IPS-20b (cell line): ENCODE results near the gene GATA6.

Experiments
- H3K27ac ChIP-seq: one replicate; pipeline ENCODE4 v1.5.1; 2013; ENCODE audit warnings: low read length
- H3K27me3 ChIP-seq: 2 replicates; pipeline ENCODE4 v1.6.1; 2013; ENCODE audit warnings: mild to moderate bottlenecking, low read length, inconsistent platforms; ENCODE audit not compliant: insufficient read depth
- H3K36me3 ChIP-seq: 2 replicates; pipeline ENCODE4 v1.6.1; 2013; ENCODE audit warnings: low read depth, mild to moderate bottlenecking, inconsistent platforms, low read length, moderate library complexity; ENCODE audit not compliant: insufficient read depth
- H3K4me1 ChIP-seq: 2 replicates; pipeline ENCODE4 v1.6.1; 2013; ENCODE audit warnings: mild to moderate bottlenecking, control low read depth, inconsistent platforms, low read length, moderate library complexity; ENCODE audit not compliant: insufficient read depth
- H3K4me3 ChIP-seq: 2 replicates; pipeline ENCODE4 v1.5.1; 2013; ENCODE audit warnings: mild to moderate bottlenecking, low read length, inconsistent platforms
- H3K9ac ChIP-seq: 2 replicates; pipeline ENCODE4 v1.6.1; 2013; ENCODE audit warnings: low read depth, mild to moderate bottlenecking, inconsistent platforms, low read length, moderate library complexity
- H3K9me3 ChIP-seq: 2 replicates; pipeline ENCODE4 v1.6.1; 2013; ENCODE audit warnings: mild to moderate bottlenecking, low read depth, low read length, inconsistent platforms; ENCODE audit not compliant: insufficient read depth

The GATA6 gene

DNA sequence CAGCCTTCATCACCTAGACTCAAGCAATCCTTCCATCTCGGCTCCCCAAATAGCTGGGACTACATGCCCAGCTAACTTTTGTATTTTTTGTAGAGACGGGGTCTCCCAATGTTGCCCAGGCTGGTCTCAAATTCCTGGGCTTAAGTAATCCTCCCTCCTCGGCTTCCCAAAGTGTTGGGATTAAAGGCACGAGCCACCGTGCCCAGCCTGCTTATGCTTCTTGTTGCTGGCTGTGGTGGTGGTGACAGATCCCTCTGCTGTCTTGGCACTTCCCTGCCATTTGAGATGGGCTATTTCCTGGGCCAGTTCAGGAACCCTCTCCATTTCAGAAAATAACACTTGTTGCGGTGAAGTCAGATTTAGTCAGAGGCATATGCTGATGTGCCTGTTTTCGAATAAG, 28.8 kb downstream of the GATA6 start:
- no peak overlapping the region for H3K9ac ChIP-seq
- H3K4me1 ChIP-seq: peaks cover 7% of the 10 kb centered on the region; the same call in 1 of the 2 replicates
- H3K27ac ChIP-seq: no peak overlapping the region
- no peaks in the 10 kb centered on the region for H3K9me3 ChIP-seq
- no peaks in the 10 kb centered on the region for H3K36me3 ChIP-seq
- no peak overlapping the region for H3K4me3 ChIP-seq
- peaks cover 2% of the 10 kb centered on the region; the same call in 1 of the 2 replicates for H3K27me3 ChIP-seq

- H3K4me3 ChIP-seq: no peak overlapping the region
- peaks cover 5% of the 10 kb centered on the region; the same call in 1 of the 2 replicates for H3K27me3 ChIP-seq
- no peaks in the 10 kb centered on the region for H3K9me3 ChIP-seq
- H3K27ac ChIP-seq: no peak overlapping the region
- H3K36me3 ChIP-seq: no peaks in the 10 kb centered on the region
- peaks cover 2% of the 10 kb centered on the region; the same call in 1 of the 2 replicates for H3K4me1 ChIP-seq
- no peak overlapping the region for H3K9ac ChIP-seq
Observed at GRCh38 chr18:22199005-22199404, 29.6 kb downstream of the GATA6 start.

- Histone ChIP-seq H3K9ac (no peak overlapping the region), H3K27ac (no peak overlapping the region), H3K27me3 (peaks cover 16% of the 10 kb centered on the region)
Observed at GRCh38 chr18:22200611-22201225, 31.3 kb downstream of the GATA6 start.

GRCh38 chr18:22203035-22203434, 33.6 kb downstream of the GATA6 start:
- Histone ChIP-seq H3K27ac (no peak overlapping the region), H3K4me1 (no peaks in the 10 kb centered on the region), H3K9ac (no peak overlapping the region), H3K4me3 (no peak overlapping the region), H3K27me3 (peaks cover 21% of the 10 kb centered on the region), H3K36me3 (no peaks in the 10 kb centered on the region), H3K9me3 (no peaks in the 10 kb centered on the region)

More at GRCh38 chr18:22200611-22201225, 31.3 kb downstream of the GATA6 start:
- Histone ChIP-seq H3K4me1 (no peaks in the 10 kb centered on the region), H3K36me3 (no peaks in the 10 kb centered on the region), H3K4me3 (no peak overlapping the region), H3K9me3 (no peaks in the 10 kb centered on the region)

DNA sequence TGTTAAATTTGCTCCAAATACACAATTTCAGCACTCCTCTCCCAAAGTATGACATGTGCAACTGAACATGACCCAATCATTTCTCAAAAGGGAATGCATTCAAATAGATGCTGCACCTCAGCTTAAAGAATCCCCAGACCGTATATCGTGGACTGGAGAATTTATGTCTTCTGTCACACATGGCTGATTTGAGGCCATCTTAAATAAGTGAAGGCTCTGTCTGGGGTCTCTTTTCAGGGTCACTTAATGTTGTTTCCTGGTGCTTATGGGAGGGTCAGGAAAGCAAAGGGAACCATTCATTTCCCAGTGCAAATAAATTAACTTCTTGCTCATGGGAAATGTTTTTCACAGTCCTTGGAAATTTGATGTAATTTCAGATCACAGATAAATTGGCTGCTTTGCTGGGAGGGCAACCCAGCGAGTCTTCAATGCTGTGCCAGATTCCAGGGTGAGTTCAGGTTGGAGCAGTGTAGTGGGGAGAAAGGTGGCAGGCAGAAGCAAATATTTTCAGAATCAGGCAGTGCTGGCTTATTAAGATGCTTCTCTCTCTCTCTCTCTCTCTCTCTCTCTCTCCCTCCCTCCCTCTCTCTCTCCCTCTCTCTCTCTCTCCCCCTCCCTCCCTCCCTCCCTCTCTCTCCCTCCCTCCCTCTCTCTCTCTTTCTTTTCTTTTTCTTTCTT, 34.3 kb downstream of the GATA6 start:
- no peak overlapping the region for H3K4me3 ChIP-seq
- no peak overlapping the region for H3K27ac ChIP-seq
- H3K9me3 ChIP-seq: no peaks in the 10 kb centered on the region
- peaks cover 21% of the 10 kb centered on the region for H3K27me3 ChIP-seq
- no peak overlapping the region for H3K9ac ChIP-seq
- no peaks in the 10 kb centered on the region for H3K4me1 ChIP-seq
- H3K36me3 ChIP-seq: no peaks in the 10 kb centered on the region

- Histone ChIP-seq H3K27me3 (peaks cover 21% of the 10 kb centered on the region), H3K9me3 (no peaks in the 10 kb centered on the region)
Observed at GRCh38 chr18:22204214-22204536, 34.8 kb downstream of the GATA6 start.

DNA sequence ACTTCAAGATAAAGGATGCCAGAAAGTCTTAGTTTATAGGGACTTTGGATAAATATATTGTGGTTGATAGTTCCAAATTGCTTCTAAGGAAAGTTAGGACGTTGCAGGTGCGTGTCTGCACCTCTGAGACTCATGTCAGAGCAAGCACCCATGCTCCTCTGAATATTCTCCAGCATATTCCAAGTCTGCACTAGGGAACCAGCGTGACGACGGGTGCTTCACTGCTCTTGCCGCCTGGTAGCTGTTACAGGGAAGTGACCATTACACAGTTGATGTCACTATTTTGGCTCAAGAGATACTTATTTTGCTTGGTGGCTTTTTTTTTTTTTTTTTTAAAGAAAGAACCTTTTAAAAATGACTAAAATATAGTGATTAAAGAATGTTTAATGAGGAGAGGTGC, 35.6 kb downstream of the GATA6 start:
- Histone ChIP-seq H3K9ac (no peak overlapping the region), H3K4me3 (no peak overlapping the region), H3K4me1 (no peaks in the 10 kb centered on the region), H3K27me3 (peaks cover 21% of the 10 kb centered on the region), H3K27ac (no peak overlapping the region), H3K9me3 (no peaks in the 10 kb centered on the region), H3K36me3 (no peaks in the 10 kb centered on the region)

More at GRCh38 chr18:22204214-22204536, 34.8 kb downstream of the GATA6 start:
- Histone ChIP-seq H3K27ac (no peak overlapping the region), H3K4me3 (no peak overlapping the region), H3K4me1 (no peaks in the 10 kb centered on the region), H3K9ac (no peak overlapping the region), H3K36me3 (no peaks in the 10 kb centered on the region)

DNA sequence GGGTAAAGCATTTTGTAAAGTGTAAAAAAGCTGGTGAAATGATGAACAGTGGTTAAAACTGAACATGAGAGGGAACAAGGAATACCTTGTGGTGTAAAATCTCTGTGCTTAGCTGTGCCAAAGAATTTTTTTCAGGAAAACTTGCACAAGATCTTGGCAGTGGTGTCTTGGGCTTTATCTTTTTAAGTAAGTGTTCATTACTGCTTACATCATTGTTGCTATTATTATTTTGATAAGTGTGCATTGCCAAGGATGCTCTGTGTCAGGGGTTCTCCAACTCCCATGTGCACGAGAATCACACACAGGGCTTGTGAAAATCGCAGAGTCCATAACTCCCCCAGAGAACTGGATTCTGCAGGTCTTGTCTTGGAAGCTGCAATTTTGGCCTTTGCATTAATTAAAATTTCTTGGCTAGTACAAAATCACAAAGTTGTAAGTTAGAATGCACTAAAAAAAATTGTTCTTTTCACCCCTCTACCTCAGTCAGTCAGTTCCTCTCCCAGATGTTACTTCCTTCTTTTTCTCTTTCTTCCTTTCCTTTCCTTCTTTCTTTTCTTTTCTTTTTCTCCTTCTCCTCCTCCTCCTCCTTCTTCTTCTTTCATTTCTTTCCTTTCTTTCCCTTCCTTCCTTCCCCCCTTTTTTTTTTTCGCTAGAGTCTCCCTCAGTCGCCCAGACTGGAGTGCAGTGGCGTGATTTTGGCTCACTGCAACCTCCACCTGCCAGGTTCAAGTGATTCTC, 37.8 kb downstream of the GATA6 start:
- H3K27me3 ChIP-seq: peaks cover 26% of the 10 kb centered on the region
- no peaks in the 10 kb centered on the region for H3K9me3 ChIP-seq
- no peak overlapping the region for H3K4me3 ChIP-seq
- no peaks in the 10 kb centered on the region for H3K36me3 ChIP-seq
- H3K9ac ChIP-seq: no peak overlapping the region
- no peak overlapping the region for H3K27ac ChIP-seq
- H3K4me1 ChIP-seq: no peaks in the 10 kb centered on the region

DNA sequence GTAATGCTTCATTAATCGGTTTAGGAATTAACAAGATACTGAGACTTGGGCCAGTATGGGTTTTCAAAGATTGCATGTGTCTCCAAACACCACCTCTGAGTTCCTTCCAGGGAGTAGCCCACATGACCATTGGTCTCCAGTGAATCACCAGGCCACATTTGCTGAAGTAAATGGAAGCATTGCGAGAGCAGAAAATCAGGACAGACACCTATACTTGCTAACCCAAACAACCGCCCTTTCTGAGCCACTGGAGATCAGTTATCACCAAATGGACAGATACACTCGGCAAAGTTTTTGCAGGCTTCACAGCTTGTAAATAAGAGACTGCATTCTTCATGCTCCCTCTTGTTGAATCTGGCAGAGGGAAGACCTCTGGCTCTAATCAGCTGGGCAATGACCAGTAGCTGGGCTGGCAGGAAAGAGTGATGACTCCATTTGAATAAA, 40.9 kb downstream of the GATA6 start:
- H3K36me3 ChIP-seq: no peaks in the 10 kb centered on the region
- no peak overlapping the region for H3K4me3 ChIP-seq
- H3K4me1 ChIP-seq: no peaks in the 10 kb centered on the region
- no peaks in the 10 kb centered on the region for H3K9me3 ChIP-seq
- H3K27me3 ChIP-seq: peaks cover 29% of the 10 kb centered on the region
- H3K27ac ChIP-seq: no peak overlapping the region
- H3K9ac ChIP-seq: no peak overlapping the region

GRCh38 chr18:22211657-22212056, 42.3 kb downstream of the GATA6 start:
- Histone ChIP-seq H3K27me3 (peaks cover 34% of the 10 kb centered on the region), H3K9ac (no peak overlapping the region), H3K9me3 (no peaks in the 10 kb centered on the region), H3K4me1 (no peaks in the 10 kb centered on the region), H3K27ac (no peak overlapping the region), H3K4me3 (no peak overlapping the region), H3K36me3 (no peaks in the 10 kb centered on the region)

DNA sequence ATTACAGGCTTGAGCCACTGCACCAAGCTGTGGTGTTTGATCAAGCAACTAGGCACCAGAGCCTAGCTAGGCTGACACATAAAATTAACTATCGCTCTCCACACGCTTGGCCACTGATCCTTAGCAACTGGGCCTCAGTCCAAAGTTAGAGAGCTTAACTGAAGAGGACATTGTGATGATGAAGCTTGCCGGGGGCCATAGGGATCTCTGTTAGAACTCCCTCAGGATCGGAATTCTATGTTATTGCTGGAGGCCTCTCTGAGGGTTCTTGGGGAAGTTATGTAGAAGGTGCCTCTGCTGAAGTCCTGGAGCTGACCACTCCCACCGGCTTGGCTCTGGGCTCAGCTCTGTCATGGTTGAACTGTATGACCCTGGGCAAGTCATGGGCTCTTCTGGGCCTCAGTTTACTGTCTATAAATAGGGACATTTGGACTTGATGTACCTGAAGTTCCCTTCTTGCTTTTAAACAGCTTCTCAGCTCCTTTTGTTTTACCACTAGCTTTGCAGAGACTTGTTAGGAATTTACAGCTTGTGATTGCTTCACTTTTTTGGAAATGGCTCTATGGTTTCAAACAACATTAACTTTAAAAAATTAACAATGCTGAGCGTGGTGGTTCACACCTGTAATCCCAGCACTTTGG, 44.1 kb downstream of the GATA6 start:
- Histone ChIP-seq H3K36me3 (no peaks in the 10 kb centered on the region), H3K27ac (no peak overlapping the region), H3K27me3 (peaks cover 52% of the 10 kb centered on the region), H3K4me1 (no peaks in the 10 kb centered on the region), H3K9me3 (no peaks in the 10 kb centered on the region), H3K9ac (no peak overlapping the region), H3K4me3 (no peak overlapping the region)
